LHCN-M2 (cell line): ENCODE data around the gene ZNF579. TPM values are rescaled to one million over a fixed set of nuclear protein-coding genes. Genes with fewer than 3 reads are reported as not detected.
A peak's percentile ranks its signal among the peaks of the same experiment; 100 is the strongest.

Experiments
- DNase-seq: peaks from one replicate; pipeline ENCODE4 v3.0.0-alpha.2; 2012; ENCODE audit warnings: low read depth
- polyA plus RNA-seq: library from polyadenylated mRNA; unstranded; fragments of >200 nt; gene quantifications from one replicate; pipeline ENCODE4 v1.2.1, GENCODE V29; 2012; ENCODE audit warnings: missing spikeins
- total RNA-seq: library from RNA; depleted of rRNA; stranded (reverse); fragments of >200 nt; gene quantifications from 2 replicates; pipeline ENCODE4 v1.2.3, GENCODE V29; 2014; rRNA removed

ZNF579 gene, protein sequence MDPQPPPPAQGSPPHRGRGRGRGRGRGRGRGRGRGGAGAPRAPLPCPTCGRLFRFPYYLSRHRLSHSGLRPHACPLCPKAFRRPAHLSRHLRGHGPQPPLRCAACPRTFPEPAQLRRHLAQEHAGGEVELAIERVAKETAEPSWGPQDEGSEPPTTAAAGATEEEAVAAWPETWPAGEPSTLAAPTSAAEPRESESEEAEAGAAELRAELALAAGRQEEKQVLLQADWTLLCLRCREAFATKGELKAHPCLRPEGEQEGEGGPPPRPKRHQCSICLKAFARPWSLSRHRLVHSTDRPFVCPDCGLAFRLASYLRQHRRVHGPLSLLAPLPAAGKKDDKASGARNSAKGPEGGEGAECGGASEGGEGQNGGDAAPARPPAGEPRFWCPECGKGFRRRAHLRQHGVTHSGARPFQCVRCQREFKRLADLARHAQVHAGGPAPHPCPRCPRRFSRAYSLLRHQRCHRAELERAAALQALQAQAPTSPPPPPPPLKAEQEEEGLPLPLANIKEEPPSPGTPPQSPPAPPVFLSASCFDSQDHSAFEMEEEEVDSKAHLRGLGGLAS
- total RNA-seq = 7.3 and 7.7 TPM in 2 replicates
- 14.0 TPM for polyA plus RNA-seq

GRCh38 chr19:55580628-55581144, at the start of gene ZNF579:
ZNF579 (minus strand) TSS chr19:55580848; CDS start chr19:55579639, 1,209 bp downstream.
- DNase-seq = peak; percentile 85

GRCh38 chr19:55626350-55626749, 45.7 kb upstream of the ZNF579 start:
- no peak for DNase-seq

DNA sequence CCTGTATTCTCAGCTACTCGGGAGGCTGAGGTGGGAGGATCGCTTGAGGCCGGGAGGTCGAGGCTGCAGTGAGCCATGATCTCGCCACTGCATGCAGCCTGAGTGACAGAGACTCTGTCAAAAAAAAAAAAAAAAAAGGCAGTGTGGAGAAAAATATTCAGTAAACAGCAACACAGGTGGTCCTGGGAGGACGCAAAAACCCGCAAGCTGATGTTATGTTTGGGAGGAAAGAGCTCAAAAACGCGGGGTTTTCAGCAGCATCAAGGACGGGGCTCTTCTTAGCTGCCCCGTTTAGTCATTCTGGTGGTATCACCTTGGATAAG, 44.3 kb upstream of the ZNF579 start:
- DNase-seq = no peak

GRCh38 chr19:55624109-55625003, 43.7 kb upstream of the ZNF579 start, which contains the start of gene ZNF784:
ZNF784 (minus strand) TSS chr19:55624566; CDS start chr19:55624561, 5 bp downstream.
- peak; percentile 87 for DNase-seq

GRCh38 chr19:55623561-55623960, 42.9 kb upstream of the ZNF579 start:
- DNase-seq = no peak

DNA sequence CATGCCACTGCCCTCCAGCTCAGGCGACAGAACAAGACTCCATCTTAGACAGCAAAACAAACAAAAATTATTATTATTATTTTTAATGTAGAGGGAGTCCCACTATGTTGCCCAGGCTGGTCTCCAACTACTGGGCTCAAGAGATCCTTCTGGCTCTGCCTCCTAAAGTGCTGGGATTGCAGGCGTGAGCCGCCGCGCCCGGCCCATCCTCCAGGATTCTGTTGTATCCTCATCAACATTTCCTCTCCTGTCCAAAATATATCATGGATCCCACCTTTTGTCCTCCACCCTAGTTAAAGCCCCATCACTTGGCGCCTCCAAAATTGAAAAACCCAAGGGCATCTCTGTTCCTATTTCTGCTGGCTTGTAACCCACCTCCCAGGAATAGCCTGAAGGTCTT, 42.5 kb upstream of the ZNF579 start:
- no peak for DNase-seq

DNA sequence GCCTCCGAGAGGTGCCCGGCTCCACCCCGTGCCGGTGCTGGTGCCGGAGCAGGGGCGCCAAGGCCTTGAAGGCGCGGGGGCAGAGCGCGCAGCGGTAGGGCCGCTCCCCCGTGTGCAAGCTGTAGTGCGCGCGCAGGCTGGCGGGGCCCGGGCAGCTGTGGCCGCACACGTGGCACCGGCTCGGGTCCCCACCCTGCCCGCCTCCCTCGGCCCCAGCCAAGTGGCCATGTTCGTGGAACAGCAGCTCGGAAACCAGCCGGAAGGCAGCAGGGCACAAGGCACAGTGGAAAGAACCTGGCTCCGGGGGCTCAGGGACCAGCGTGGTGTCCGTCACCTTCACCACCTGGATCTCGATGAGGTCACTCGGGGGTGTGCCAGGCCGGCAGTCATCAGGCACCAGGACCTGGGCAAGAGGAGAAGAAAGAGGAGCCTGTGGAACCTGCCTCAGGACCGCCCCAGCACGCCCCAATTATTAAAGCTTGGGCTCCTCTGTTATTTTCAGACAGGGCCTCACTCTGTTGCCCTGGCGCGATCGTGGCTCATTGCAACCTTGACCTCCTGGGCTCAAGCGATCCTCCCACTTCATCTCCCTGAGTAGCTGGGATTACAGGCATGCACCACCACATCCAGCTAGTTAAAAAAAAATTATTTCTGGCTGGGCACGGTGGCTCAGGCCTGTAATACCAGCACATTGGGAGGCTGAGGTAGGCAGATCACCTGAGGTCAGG, 41.8 kb upstream of the ZNF579 start:
- no peak for DNase-seq

DNA sequence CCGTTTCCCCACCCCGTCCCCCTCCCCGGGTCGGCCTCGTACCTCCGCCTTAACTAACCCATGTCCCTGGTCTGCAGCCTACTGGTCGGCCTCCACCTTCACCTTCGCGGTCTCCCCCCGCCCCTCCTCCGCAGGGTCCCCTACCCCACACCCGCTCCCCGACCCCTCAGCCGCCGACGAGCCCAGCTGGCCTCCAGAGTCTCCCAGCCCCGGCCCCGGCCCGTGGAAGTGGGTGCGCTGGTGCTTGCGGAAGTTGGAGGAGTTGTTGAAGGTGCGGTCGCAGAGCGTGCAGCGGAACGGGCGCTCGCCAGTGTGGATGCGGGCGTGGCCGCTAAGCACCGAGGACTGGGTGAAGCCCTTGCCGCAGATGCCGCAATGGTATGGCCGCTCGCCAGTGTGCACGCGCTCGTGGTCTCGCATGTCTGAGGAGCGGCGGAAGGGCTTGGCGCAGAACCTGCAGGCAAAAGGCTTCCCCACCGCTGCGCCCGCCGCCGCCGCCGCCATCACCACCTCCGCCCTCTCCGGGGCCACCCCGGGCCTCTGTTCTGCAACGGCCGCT, 41.1 kb upstream of the ZNF579 start:
- no peak for DNase-seq

DNA sequence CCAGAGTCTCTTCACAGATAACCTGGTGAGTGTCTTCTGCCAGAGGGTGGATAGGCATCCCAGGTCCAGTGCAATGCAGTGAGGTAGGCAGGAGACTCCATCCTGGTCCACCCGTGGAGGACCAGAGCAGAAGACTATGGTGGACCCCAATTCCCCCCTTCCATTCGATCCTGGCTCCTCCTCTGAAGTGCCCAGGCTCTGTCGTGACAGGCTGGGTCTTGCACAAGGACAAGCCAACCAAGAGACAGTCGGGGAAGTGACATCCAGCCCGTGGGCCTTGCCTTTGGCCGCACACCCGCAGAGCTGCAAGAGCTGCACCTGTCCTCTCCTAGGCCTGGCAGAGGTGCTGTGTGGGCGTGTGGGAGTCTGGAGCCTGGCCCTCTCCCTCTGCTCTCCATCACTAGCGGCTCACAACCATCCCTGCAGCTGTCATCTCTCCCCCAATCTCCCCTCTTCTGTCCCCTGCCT, 40.6 kb upstream of the ZNF579 start:
- DNase-seq = no peak

DNA sequence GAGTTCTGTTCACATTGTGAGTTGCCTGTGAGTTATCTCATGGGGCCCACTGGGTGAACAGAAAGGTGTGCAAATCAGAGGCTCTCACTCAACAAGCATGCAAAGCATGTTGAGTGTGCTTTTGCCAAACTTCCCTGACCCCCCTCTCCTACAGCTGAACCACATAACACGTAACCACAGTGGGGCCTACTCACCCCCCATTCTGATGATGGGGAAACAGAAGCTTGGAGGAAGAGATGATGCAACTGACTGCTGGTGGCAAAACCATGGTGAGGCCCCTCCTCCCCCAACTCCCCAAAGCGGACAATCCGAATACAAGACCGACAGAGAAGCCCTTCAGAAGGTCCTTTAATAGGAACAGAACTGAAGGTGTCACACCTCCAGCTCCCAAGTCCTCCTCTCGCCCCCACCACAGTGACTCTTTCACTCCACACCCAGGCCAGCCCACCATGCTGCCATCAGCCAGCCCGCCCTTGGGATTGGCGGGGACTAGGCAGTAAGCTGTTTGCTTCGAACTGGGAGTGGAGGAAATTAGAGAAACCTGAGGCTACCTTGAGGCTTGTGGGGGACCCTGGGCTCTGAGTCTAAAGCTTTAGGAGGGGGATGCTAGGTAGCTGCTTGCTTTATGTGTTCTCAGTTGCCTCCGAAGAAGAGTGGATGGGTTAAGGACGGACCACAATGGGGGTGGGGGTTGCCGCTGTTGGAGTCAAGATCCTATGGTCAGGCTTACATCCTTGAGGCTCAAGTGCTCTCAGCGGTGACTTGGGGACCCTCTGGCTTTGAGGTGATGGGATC, 40.0 kb upstream of the ZNF579 start:
- DNase-seq = no peak

GRCh38 chr19:55619286-55619685, 38.6 kb upstream of the ZNF579 start:
- DNase-seq = no peak

DNA sequence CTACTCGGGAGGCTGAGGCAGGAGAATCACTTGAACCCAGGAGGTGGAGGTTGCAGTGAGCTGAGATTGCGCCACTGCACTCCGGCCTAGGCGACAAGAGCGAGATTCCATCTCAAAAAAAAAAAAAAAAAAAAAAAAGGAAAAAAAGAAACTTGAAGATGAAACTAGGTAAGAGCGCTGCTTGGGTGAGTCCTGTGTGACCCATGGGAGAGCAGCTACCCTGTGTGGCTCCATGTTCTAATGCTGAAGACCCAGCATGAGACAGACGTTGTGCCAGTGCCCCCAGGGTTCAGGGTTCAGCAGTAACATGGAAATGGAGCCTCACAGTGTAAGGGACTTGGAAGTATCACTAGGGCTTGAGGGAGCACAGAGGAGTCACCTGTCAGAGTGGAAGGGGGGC, 37.8 kb upstream of the ZNF579 start:
- no peak for DNase-seq

DNA sequence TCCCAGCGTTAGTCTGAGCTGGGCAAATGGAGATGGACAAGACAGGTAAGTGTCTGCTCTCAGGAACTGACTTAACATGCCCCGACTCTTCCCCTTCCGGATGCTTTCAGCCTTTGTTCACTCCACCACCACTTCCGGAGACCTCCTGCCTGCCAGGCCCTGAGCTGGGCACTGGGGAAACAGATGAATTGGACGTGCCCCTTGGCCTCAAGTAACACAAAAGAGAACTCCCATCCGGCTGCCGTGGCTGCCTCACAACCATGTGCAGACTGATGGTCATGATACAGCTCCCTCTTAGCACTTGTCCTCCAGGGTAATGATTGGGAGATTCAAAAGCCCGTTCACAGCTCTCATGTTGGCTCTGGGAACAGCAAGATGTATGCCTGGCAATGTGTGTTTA, 36.8 kb upstream of the ZNF579 start:
- DNase-seq = no peak

DNA sequence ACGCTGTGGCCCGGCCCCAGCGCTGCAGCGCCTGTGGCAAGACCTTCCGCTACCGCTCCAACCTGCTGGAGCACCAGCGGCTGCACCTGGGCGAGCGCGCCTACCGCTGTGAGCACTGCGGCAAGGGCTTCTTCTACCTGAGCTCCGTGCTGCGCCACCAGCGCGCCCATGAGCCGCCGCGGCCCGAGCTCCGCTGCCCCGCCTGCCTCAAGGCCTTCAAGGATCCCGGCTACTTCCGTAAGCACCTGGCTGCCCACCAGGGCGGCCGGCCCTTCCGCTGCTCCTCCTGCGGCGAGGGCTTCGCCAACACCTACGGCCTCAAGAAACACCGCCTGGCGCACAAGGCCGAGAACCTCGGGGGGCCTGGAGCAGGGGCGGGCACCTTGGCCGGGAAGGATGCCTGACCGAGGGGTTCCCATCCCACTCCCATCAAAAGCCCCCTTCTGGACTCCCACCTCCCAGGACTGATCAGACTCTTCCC, 35.8 kb upstream of the ZNF579 start:
- no peak for DNase-seq

GRCh38 chr19:55615543-55616394, 35.1 kb upstream of the ZNF579 start:
- no peak for DNase-seq

DNA sequence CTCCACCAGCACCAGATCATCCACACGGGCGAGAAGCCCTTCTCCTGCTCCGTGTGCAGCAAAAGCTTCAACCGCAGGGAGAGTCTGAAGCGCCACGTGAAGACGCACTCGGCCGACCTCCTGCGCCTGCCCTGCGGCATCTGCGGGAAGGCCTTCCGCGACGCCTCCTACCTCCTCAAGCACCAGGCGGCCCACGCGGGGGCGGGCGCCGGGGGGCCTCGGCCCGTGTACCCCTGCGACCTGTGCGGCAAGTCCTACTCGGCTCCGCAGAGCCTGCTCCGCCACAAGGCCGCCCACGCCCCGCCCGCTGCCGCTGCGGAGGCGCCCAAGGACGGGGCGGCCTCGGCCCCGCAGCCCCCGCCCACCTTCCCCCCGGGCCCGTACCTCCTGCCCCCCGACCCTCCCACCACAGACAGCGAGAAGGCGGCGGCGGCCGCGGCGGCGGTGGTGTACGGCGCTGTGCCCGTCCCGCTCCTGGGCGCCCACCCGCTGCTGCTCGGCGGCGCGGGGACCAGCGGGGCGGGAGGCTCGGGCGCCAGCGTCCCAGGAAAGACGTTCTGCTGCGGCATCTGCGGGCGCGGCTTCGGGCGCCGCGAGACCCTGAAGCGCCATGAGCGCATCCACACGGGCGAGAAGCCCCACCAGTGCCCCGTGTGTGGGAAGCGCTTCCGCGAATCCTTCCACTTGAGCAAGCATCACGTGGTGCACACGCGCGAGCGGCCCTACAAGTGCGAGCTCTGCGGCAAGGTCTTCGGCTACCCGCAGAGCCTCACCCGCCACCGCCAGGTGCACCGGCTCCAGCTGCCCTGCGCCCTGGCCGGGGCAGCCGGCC, 34.3 kb upstream of the ZNF579 start:
- no peak for DNase-seq

DNA sequence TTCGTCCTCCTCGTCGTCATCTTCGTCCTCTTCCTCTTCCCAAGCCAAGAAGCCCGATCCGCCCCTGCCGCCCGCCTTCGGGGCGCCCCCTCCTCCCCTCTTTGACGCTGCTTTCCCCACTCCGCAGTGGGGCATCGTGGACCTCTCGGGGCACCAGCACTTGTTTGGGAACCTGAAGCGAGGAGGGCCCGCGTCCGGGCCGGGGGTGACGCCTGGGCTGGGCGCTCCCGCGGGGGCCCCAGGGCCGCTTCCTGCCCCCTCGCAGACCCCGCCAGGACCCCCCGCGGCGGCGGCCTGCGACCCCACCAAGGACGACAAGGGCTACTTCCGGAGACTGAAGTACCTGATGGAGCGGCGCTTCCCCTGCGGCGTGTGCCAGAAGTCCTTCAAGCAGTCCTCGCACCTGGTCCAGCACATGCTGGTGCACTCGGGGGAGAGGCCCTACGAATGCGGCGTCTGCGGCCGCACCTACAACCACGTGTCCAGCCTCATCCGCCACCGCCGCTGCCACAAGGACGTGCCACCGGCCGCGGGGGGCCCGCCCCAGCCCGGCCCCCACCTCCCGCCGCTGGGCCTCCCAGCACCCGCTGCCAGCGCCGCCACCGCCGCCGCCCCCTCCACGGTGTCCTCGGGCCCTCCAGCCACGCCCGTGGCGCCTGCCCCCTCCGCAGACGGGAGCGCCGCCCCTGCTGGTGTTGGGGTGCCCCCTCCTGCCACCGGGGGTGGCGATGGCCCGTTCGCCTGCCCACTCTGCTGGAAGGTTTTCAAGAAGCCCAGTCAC, 33.5 kb upstream of the ZNF579 start:
- no peak for DNase-seq
